Measurements from ENCODE around the gene ATOH7.
"Not testable (repeated sequence)": the region's sequence is repeated elsewhere in the genome, so short reads cannot be mapped to it uniquely, and the experiment has no call there.

ATOH7 gene

GRCh38 chr10:68231817-68232251 lies at the start of gene ATOH7:
ATOH7 (minus strand) TSS chr10:68232113; CDS start chr10:68231677, 436 bp downstream.
- DNase-seq (ENCODE audit: low read depth, low spot score), result no peak

GRCh38 chr10:68280758-68281157 lies 48.8 kb upstream of the ATOH7 start:
- no peak for DNase-seq (ENCODE audit: low read depth, low spot score)

GRCh38 chr10:68278906-68279753 lies 47.2 kb upstream of the ATOH7 start:
- DNase-seq (ENCODE audit: low read depth, low spot score), result not testable (repeated sequence)

GRCh38 chr10:68277814-68278213 lies 45.9 kb upstream of the ATOH7 start:
- DNase-seq (ENCODE audit: low read depth, low spot score), result not testable (repeated sequence)

GRCh38 chr10:68276224-68276623 lies 44.3 kb upstream of the ATOH7 start:
- DNase-seq (ENCODE audit: low read depth, low spot score), result no peak

GRCh38 chr10:68275600-68276126 lies 43.8 kb upstream of the ATOH7 start:
- DNase-seq (ENCODE audit: low read depth, low spot score), result no peak

GRCh38 chr10:68272833-68273232 lies 40.9 kb upstream of the ATOH7 start:
- no peak for DNase-seq (ENCODE audit: low read depth, low spot score)

- DNase-seq (ENCODE audit: low read depth, low spot score), result peak; percentile 79
Observed at GRCh38 chr10:68271196-68271882, 39.4 kb upstream of the ATOH7 start.

- DNase-seq (ENCODE audit: low read depth, low spot score), result no peak
Observed at GRCh38 chr10:68269562-68270290, 37.8 kb upstream of the ATOH7 start.

GRCh38 chr10:68261132-68261856 lies 29.4 kb upstream of the ATOH7 start:
- DNase-seq (ENCODE audit: low read depth, low spot score), result peak; percentile 44

- DNase-seq (ENCODE audit: low read depth, low spot score), result no peak
Observed at GRCh38 chr10:68253346-68253745, 21.4 kb upstream of the ATOH7 start.

- DNase-seq (ENCODE audit: low read depth, low spot score), result no peak
Observed at GRCh38 chr10:68251625-68252495, 19.9 kb upstream of the ATOH7 start.

GRCh38 chr10:68251151-68251550 lies 19.2 kb upstream of the ATOH7 start:
- no peak for DNase-seq (ENCODE audit: low read depth, low spot score)

- no peak for DNase-seq (ENCODE audit: low read depth, low spot score)
Observed at GRCh38 chr10:68249297-68249696, 17.4 kb upstream of the ATOH7 start.

GRCh38 chr10:68247931-68248330 lies 16.0 kb upstream of the ATOH7 start:
- DNase-seq (ENCODE audit: low read depth, low spot score), result no peak

- DNase-seq (ENCODE audit: low read depth, low spot score), result not testable (repeated sequence)
Observed at GRCh38 chr10:68246397-68246796, 14.5 kb upstream of the ATOH7 start.

- DNase-seq (ENCODE audit: low read depth, low spot score), result no peak
Observed at GRCh38 chr10:68242051-68242450, 10.1 kb upstream of the ATOH7 start.

- peak; percentile 4 for DNase-seq (ENCODE audit: low read depth, low spot score)
Observed at GRCh38 chr10:68239596-68240150, 7.8 kb upstream of the ATOH7 start.

GRCh38 chr10:68239069-68239468 lies 7.2 kb upstream of the ATOH7 start:
- DNase-seq (ENCODE audit: low read depth, low spot score), result no peak

GRCh38 chr10:68238371-68238770 lies 6.5 kb upstream of the ATOH7 start:
- no peak for DNase-seq (ENCODE audit: low read depth, low spot score)

Measured in brain pericyte (primary cell).